GM03348 (cell line): ENCODE results near the gene FMNL2.
"Not testable (repeated sequence)": the region's sequence is repeated elsewhere in the genome, so short reads cannot be mapped to it uniquely, and the experiment has no call there.

Source experiments
- DNase-seq: peaks from one replicate; pipeline ENCODE4 v3.0.0; 2012; ENCODE audit warnings: low spot score

Gene FMNL2

GRCh38 chr2:152497481-152498052 is 162.6 kb downstream of the FMNL2 start:
- DNase-seq, result no peak

GRCh38 chr2:152499331-152499816 is 164.4 kb downstream of the FMNL2 start:
- no peak for DNase-seq

- DNase-seq, result peak; percentile 36
Observed at GRCh38 chr2:152499896-152500735, 165.1 kb downstream of the FMNL2 start.

DNA sequence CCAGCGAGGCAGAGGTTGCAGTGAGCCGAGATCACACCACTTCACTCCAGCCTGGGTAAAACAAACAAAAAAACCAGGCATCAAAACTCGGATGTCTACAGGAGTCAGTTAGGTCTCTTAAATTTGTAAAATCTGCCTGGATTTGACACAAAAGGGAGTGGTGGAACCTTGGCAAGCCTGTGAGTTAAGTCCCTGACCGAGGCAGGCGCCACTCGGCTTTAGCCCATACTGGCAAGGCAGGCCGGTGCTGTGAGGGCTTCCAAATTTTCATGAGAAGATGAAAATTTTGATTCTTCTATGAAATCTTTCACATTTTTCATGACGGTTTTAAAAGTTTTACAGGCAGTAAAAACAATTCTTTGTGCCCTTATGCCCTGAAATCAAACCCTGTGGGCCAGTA is 165.8 kb downstream of the FMNL2 start:
- DNase-seq, result no peak

DNA sequence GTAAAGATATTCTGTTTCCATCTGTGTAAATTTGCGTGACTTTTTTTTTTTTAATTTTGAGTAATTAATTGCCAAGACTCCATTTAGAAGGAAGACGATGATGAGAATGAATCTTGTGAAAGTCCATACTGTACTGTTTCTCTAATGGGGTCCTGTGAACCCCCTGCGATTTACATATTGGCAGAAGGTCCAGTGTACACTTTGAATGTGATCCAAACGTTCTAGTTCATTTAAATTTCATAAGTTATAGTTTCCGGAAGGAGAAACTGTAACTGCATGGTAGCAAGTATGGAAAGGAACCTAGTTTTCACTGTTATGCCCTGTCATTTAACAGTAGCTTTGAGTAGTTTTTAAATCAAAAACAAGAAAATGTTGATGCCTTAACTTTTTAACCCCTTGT is 166.7 kb downstream of the FMNL2 start:
- no peak for DNase-seq

GRCh38 chr2:152504618-152505017 is 169.6 kb downstream of the FMNL2 start:
- peak; percentile 35 for DNase-seq

GRCh38 chr2:152505495-152505906 is 170.5 kb downstream of the FMNL2 start:
- peak; percentile 22 for DNase-seq

DNA sequence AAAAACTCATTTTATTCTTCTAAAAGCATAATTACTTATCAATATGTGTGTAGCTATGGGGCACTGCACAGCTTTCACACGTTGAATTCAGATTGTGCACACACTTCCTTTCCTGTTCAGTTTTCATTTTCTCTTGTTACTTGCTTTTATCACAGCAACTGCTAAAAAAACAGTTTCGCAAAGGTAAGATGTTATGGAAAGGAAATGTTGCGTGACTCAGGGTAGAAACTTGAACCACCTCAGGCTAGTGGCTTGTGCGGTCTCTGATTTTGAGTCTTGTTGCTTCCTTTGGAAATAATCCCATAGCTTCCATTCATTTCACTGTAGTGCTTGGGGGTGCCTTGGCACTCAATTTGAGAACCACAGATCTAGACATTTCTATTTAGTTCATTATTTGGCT is 171.9 kb downstream of the FMNL2 start:
- no peak for DNase-seq

DNA sequence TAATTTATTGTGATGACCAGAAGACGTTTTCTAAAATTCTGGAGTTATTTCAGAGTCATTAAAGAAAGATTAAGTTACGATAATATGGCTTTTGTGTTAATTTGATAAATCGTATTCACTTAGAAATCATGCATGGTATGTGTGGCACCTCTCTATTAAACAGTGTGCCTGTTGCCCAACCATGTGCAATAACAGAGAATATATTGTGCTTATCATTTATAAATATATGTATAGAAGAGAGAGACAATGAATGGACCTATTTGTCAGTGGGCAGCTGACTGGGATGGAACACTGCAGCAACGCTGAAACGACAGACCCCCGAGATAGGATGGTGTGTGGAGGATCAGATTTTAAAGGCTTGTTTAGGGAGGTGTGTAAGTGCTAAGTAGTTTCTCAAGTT is 172.9 kb downstream of the FMNL2 start:
- DNase-seq, result no peak

DNA sequence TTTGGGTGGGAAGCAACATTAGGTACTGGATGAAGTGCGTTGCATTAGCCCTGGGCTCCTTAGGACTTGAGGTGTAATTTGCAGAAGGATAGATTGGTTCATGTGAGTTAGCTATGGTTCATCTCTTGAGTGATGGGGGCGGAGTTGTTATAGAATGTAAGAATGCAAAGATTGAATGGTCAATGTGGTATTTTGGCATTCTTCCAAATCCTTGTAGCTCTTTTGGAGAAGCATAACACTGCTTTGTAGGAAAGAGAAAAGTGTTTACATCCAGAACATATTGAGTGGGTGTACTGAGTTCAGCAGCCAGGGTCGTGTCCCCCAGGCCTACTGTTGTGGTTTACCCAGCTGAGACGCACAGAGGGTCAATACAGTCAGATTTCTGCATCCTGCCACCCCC is 173.5 kb downstream of the FMNL2 start:
- DNase-seq, result no peak

- no peak for DNase-seq
Observed at GRCh38 chr2:152509772-152510491, 175.0 kb downstream of the FMNL2 start.

DNA sequence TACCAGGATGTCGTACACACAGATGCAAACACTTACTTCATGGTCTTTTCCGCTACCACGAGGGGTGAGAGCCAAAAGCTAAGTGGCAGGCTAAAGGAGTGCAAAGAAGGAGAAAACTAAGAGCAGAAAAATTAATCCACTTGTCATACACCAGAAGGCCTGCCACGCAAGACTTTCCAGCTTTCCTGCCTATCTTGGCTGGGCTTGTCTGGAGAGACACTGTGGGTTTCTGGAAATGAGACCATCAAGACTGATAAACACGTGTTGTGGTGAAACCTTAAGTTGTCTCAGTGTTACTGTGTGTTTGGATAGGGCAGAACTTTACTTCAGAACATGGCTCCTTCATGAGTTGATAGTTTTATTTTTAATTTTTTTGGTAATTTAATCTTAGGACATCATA is 175.6 kb downstream of the FMNL2 start:
- no peak for DNase-seq

- no peak for DNase-seq
Observed at GRCh38 chr2:152511981-152512380, 177.0 kb downstream of the FMNL2 start.

DNA sequence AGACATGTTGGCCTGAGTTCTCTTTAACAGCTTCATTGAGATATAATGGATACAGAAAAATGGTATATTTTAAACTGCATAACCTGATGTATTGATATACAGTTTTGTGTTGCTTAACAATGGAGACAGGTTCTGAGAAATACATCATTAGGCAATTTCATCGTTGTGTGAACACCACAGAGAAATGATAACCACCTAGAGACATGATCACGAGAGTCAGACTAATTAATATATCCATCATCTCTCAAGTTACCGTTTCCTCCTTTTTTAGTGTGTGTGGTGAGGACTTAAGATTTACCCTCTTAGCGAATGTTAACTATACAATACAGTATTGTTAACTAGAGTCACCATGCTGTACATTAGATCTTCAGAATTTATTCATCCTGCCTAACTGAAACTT is 178.1 kb downstream of the FMNL2 start:
- DNase-seq, result no peak

- DNase-seq, result peak; percentile 18
Observed at GRCh38 chr2:152513681-152514080, 178.7 kb downstream of the FMNL2 start.

DNA sequence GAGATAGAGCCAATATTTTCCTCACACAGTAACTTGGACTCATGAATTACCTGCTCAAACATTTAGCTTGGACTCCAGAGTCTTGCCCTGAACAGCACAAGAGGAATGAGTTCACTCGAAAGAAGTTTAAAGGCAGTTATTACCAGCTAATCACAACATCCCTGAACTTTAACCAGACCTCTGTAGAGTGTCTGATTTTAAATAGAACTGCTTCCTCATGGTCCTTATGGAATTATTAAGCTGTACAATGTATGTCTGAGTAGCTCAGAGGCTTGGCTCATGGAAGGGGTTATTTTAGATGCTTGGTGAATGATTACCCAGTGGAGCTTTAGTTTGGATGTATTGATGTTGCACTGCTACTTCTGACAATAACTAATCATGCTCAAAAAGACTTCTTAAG is 183.1 kb downstream of the FMNL2 start:
- DNase-seq, result no peak

- DNase-seq, result no peak
Observed at GRCh38 chr2:152518641-152519580, 183.9 kb downstream of the FMNL2 start.

GRCh38 chr2:152519581-152519952 is 184.6 kb downstream of the FMNL2 start:
- DNase-seq, result no peak

- no peak for DNase-seq
Observed at GRCh38 chr2:152520759-152521158, 185.8 kb downstream of the FMNL2 start.

- not testable (repeated sequence) for DNase-seq
Observed at GRCh38 chr2:152522446-152522845, 187.5 kb downstream of the FMNL2 start.

GRCh38 chr2:152523091-152523490 is 188.1 kb downstream of the FMNL2 start:
- peak; percentile 33 for DNase-seq
